Astrocyte (in vitro differentiated cells and primary cell): ENCODE results near the gene ZNF621. TPM values are rescaled to one million over a fixed set of nuclear protein-coding genes. Genes with fewer than 3 reads are reported as not detected.

Experiments
- DNase-seq: peaks from one replicate; pipeline ENCODE4 v3.0.0-alpha.2; 2010; ENCODE audit warnings: low read depth
- FAIRE-seq: peaks from 2 replicates; lab custom pipeline; 2011; peaks lifted over from hg19 to GRCh38; lab: Jason Lieb, UNC
- H2AFZ ChIP-seq: 2 replicates; pipeline ENCODE4 v1.6.0; 2012; ENCODE audit warnings: low read depth, low read length, inconsistent platforms
- H3K27ac ChIP-seq: 2 replicates; pipeline ENCODE4 v1.5.1; 2011; ENCODE audit warnings: low read depth, low read length, inconsistent platforms
- H3K27me3 ChIP-seq: 2 replicates; pipeline ENCODE4 v1.6.0; 2011; ENCODE audit warnings: low read length, inconsistent platforms; ENCODE audit not compliant: insufficient read depth
- H3K36me3 ChIP-seq: 2 replicates; pipeline ENCODE4 v1.5.1; 2011; ENCODE audit warnings: low read length, inconsistent platforms; ENCODE audit not compliant: insufficient read depth
- H3K4me1 ChIP-seq: 2 replicates; pipeline ENCODE4 v1.5.1; 2011; ENCODE audit warnings: low read length, inconsistent platforms; ENCODE audit not compliant: insufficient read depth
- H3K4me2 ChIP-seq: 2 replicates; pipeline ENCODE4 v1.6.0; 2012; ENCODE audit warnings: low read length, inconsistent platforms
- H3K4me3 ChIP-seq: 2 replicates; pipeline ENCODE4 v1.5.1; 2011; ENCODE audit warnings: low read depth, mild to moderate bottlenecking, low read length, inconsistent platforms; ENCODE audit not compliant: insufficient read depth
- H3K79me2 ChIP-seq: 2 replicates; pipeline ENCODE4 v1.6.0; 2012; ENCODE audit warnings: mild to moderate bottlenecking, low read length, inconsistent platforms; ENCODE audit not compliant: insufficient read depth
- H3K9ac ChIP-seq: 2 replicates; pipeline ENCODE4 v1.6.0; 2012; ENCODE audit warnings: mild to moderate bottlenecking, low read length, inconsistent platforms
- H3K9me3 ChIP-seq: 2 replicates; pipeline ENCODE4 v1.5.1; 2012; ENCODE audit warnings: low read depth, mild to moderate bottlenecking, low read length, inconsistent platforms; ENCODE audit not compliant: insufficient read depth
- H4K20me1 ChIP-seq: 2 replicates; pipeline ENCODE4 v1.6.0; 2012; ENCODE audit warnings: low read length, inconsistent platforms; ENCODE audit not compliant: insufficient read depth
- H3K27ac Mint-ChIP-seq: one replicate; pipeline ENCODE4 v1.8.0; 2021; ENCODE audit warnings: mild to moderate bottlenecking, mixed read lengths; ENCODE audit not compliant: unreplicated experiment
- H3K27me3 Mint-ChIP-seq: one replicate; pipeline ENCODE4 v1.8.0; 2021; ENCODE audit warnings: low read depth, mixed read lengths; ENCODE audit not compliant: unreplicated experiment
- H3K36me3 Mint-ChIP-seq: one replicate; pipeline ENCODE4 v1.8.0; 2021; ENCODE audit warnings: low read depth, mixed read lengths; ENCODE audit not compliant: unreplicated experiment
- H3K4me1 Mint-ChIP-seq: one replicate; pipeline ENCODE4 v1.8.0; 2021; ENCODE audit warnings: low read depth, mixed read lengths; ENCODE audit not compliant: unreplicated experiment
- H3K4me3 Mint-ChIP-seq: one replicate; pipeline ENCODE4 v1.8.0; 2021; ENCODE audit warnings: mild to moderate bottlenecking, moderate library complexity, mixed read lengths; ENCODE audit not compliant: unreplicated experiment
- H3K9me3 Mint-ChIP-seq: one replicate; pipeline ENCODE4 v1.8.0; 2021; ENCODE audit warnings: mild to moderate bottlenecking, mixed read lengths; ENCODE audit not compliant: unreplicated experiment
- EZH2 ChIP-seq: IDR thresholded peaks from 2 replicates; pipeline ENCODE4 v1.6.1; 2012; ENCODE audit warnings: mild to moderate bottlenecking, low read length, inconsistent platforms; ENCODE audit not compliant: insufficient read depth
- total RNA-seq: library from RNA; stranded (reverse); gene quantifications from 2 replicates; pipeline ENCODE4 v1.2.1, GENCODE V29; 2021
- TF ChIP-seq, protein P1 (sequence below): IDR thresholded peaks from 2 replicates; pipeline ENCODE4 v1.5.1; 2011; ENCODE audit warnings: low read depth, mild to moderate bottlenecking, inconsistent platforms, low read length, moderate library complexity; ENCODE audit not compliant: insufficient read depth

The ZNF621 gene
- total RNA-seq, 1 donor from 2014 or later, result 28.9 TPM

DNA sequence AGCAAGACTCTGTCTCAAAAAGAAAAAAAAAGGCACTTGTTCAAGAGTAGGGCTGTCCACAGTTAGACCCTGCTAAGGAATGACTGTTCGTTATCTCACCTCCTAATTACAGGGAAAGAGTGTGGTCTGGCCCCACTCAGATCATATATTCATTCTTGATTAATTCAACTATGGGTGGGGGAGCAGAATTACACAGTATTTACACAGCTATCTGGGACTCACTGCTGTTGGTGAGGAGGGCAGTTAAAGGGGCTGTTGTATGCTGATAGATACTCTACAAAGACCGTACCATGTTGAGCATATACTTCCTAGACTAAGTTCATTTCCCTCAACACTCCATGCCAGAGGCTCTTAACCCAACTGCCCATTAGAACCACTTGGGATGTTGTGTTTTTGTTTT is 22.7 kb upstream of the ZNF621 start:
- H3K27ac ChIP-seq, result no peak overlapping the region
- H3K27ac Mint-ChIP-seq, result no peak overlapping the region
- H3K36me3 Mint-ChIP-seq, result no peaks in the 10 kb centered on the region
- no peak overlapping the region for H2AFZ ChIP-seq
- peaks cover 19% of the 10 kb centered on the region for H3K4me1 ChIP-seq
- FAIRE-seq (no peak), DNase-seq (no peak)
- TF ChIP-seq, protein P1, sequence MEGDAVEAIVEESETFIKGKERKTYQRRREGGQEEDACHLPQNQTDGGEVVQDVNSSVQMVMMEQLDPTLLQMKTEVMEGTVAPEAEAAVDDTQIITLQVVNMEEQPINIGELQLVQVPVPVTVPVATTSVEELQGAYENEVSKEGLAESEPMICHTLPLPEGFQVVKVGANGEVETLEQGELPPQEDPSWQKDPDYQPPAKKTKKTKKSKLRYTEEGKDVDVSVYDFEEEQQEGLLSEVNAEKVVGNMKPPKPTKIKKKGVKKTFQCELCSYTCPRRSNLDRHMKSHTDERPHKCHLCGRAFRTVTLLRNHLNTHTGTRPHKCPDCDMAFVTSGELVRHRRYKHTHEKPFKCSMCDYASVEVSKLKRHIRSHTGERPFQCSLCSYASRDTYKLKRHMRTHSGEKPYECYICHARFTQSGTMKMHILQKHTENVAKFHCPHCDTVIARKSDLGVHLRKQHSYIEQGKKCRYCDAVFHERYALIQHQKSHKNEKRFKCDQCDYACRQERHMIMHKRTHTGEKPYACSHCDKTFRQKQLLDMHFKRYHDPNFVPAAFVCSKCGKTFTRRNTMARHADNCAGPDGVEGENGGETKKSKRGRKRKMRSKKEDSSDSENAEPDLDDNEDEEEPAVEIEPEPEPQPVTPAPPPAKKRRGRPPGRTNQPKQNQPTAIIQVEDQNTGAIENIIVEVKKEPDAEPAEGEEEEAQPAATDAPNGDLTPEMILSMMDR, result no peak
- no peak for TF ChIP-seq EZH2
- H3K4me3 Mint-ChIP-seq, result no peak overlapping the region
- H3K27me3 Mint-ChIP-seq, result peaks cover 2% of the 10 kb centered on the region
- no peak overlapping the region for H3K4me3 ChIP-seq
- H3K9ac ChIP-seq, result no peak overlapping the region
- peaks cover 8% of the 10 kb centered on the region for H3K4me1 Mint-ChIP-seq
- no peaks in the 10 kb centered on the region for H3K9me3 ChIP-seq
- H4K20me1 ChIP-seq, result no peaks in the 10 kb centered on the region
- no peaks in the 10 kb centered on the region for H3K79me2 ChIP-seq
- H3K36me3 ChIP-seq, result no peaks in the 10 kb centered on the region
- H3K9me3 Mint-ChIP-seq, result no peaks in the 10 kb centered on the region
- no peaks in the 10 kb centered on the region for H3K27me3 ChIP-seq
- H3K4me2 ChIP-seq, result no peak overlapping the region

DNA sequence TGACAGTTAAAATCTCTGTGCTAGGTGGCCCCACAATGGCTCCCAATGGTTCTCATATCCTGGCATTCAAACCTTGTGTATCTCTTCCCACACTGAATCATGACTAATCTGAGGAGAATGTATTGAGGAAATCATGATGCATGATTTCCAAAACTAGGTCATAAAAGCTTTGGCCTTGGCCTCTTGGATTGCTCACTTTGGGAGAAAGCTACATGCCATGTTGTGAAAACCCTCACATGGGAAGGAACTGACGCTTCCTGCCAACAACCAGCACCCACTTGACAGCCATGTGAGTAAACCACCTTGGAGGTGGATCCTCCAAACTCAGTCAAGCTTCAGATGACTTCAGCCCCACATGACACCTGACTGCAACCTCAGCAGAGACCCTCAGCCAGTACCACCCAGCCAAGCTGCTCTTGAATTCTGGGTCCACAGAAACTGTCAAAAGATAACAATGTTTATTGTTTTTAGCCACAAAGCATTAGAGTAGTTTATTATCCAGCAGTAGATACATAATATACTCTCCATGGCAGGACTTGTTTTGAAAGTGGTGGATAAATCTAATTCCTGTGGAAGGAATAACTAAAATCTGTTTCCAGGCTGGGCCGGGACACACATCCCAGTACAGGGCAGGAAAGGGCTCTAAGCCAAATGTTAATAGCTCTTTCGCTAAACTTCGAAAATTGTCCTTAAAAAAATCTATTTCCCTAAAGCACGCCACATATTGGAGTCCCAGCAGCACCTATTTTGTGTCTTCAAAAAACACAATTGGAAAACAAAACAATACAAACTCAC is 19.9 kb upstream of the ZNF621 start:
- FAIRE-seq, result peak; percentile 99
- Mint-ChIP-seq H3K9me3 (no peaks in the 10 kb centered on the region), H3K27ac (peak overlapping the region; percentile 21), H3K27me3 (no peaks in the 10 kb centered on the region), H3K4me1 (peaks cover 8% of the 10 kb centered on the region), H3K4me3 (peak overlapping the region; percentile 92), H3K36me3 (no peaks in the 10 kb centered on the region)
- Histone ChIP-seq H3K4me2 (peak overlapping the region; percentile 96), H3K36me3 (no peaks in the 10 kb centered on the region), H3K27ac (peak overlapping the region; percentile 73), H3K4me1 (peaks cover 19% of the 10 kb centered on the region), H4K20me1 (no peaks in the 10 kb centered on the region), H3K4me3 (peak overlapping the region; percentile 76), H3K27me3 (no peaks in the 10 kb centered on the region), H3K9me3 (no peaks in the 10 kb centered on the region), H2AFZ (no peak overlapping the region), H3K79me2 (no peaks in the 10 kb centered on the region), H3K9ac (peak overlapping the region; percentile 15)
- TF ChIP-seq, protein P1, result no peak
- no peak for TF ChIP-seq EZH2
- peak; percentile 94 for DNase-seq
